ENCODE data around the gene ARHGAP27. TPM values are rescaled to one million over a fixed set of nuclear protein-coding genes. Genes with fewer than 3 reads are reported as not detected.
A peak's percentile ranks its signal among the peaks of the same experiment; 100 is the strongest.

ARHGAP27 gene
- total and polyA plus RNA-seq, 2 of the 13 experiments (the other 11 are each of a cell fraction or from before 2014, with no cell fraction given), result 15.5 to 18.9 TPM

DNA sequence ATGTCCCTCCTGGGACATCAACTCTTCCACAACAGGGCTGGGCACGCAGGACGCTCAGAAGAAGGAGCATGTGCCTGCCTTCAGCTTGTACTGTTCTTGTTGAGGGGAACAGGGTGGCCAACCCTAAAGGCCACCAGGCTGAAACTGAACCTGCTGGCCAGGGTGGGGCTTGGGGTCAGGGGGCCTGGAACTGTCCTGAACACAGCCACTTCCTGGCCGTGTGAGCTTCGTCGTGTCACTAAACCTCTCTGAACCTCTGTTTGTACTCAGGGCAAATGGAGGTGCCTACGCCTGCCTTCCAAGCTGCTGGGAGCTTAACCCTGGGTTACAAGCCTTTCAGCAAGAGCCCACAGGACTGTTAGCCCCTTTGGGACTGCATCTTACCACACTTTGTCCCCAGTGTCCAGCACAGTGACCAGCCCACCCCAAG lies 6.7 kb downstream of the ARHGAP27 start (continued):
- TF ChIP-seq TARDBP (CRISPR knock-in tag; IDR thresholded peaks at IDR 0.05) (no peak), PCBP1 (IDR thresholded peaks at IDR 0.05; ENCODE audit: borderline replicate concordance, low read depth, low read length) (no peak), ZBTB7A (CRISPR knock-in tag; IDR thresholded peaks at IDR 0.05) (no peak), ZNF841 (CRISPR knock-in tag; IDR thresholded peaks at IDR 0.05; ENCODE audit: borderline replicate concordance) (no peak), ZHX2 (IDR thresholded peaks at IDR 0.05; ENCODE audit: low read depth) (no peak), ZHX2 (CRISPR knock-in tag; IDR thresholded peaks at IDR 0.05; ENCODE audit: borderline replicate concordance) (no peak), TEF (CRISPR knock-in tag; IDR thresholded peaks at IDR 0.05) (no peak), ZNF343 (CRISPR knock-in tag; IDR thresholded peaks at IDR 0.05) (no peak), U2AF1 (optimal IDR thresholded peaks at IDR 0.05; ENCODE audit: low read depth, low read length) (no peak), EED (CRISPR knock-in tag; IDR thresholded peaks at IDR 0.05) (no peak), MXD1 (CRISPR knock-in tag; IDR thresholded peaks at IDR 0.05) (peak; percentile 3; the same call in 1 of the 2 replicates), NCOA5 (CRISPR knock-in tag; IDR thresholded peaks at IDR 0.05) (no peak), AHR (CRISPR knock-in tag; IDR thresholded peaks at IDR 0.05) (peak; percentile 38; the same call in 1 of the 2 replicates), USF2 (IDR thresholded peaks at IDR 0.05; ENCODE audit: low read depth, low read length) (no peak), USF2 (CRISPR knock-in tag; IDR thresholded peaks at IDR 0.05; ENCODE audit: borderline replicate concordance) (no peak), ZNF891 (CRISPR knock-in tag; IDR thresholded peaks at IDR 0.05) (no peak), CBFB (CRISPR knock-in tag; IDR thresholded peaks at IDR 0.05) (0 out of 2 replicates have a peak, but pooled peaks have one; percentile 2), HNF1B (CRISPR knock-in tag; IDR thresholded peaks at IDR 0.05) (0 out of 2 replicates have a peak, but pooled peaks have one; percentile 36), DPF2 (CRISPR knock-in tag; IDR thresholded peaks at IDR 0.05; ENCODE audit: borderline replicate concordance, low read depth) (no peak), ZNF709 (CRISPR knock-in tag; IDR thresholded peaks at IDR 0.05) (no peak), SMAD9 (CRISPR knock-in tag; IDR thresholded peaks at IDR 0.05) (no peak)

All from HepG2 (cell line).